SK-N-SH treated with all-trans-retinoic acid at 6 μM for 48 hours (cell line): ENCODE data around the gene CDX1.

Experiments used
- ATAC-seq: fragments of 200-7000 bp; cut with Tn5 transposase; 3 replicates; pipeline ENCODE4 v1.9.1; 2020; ENCODE audit warnings: mild to moderate bottlenecking, moderate library complexity
- ARNTL ChIP-seq: fragments of 450-650 bp; formaldehyde crosslinking; IDR thresholded peaks from 2 replicates; pipeline ENCODE4 v1.5.0; 2020; ENCODE audit warnings: low read depth, mild to moderate bottlenecking, moderate library complexity, borderline replicate concordance
- BACH2 ChIP-seq: fragments of 250-450 bp; sonication (Bioruptor Pico); IDR thresholded peaks from 2 replicates; pipeline ENCODE4 v1.9.0; 2021; ENCODE audit warnings: mild to moderate bottlenecking, borderline replicate concordance
- CREB5 ChIP-seq: fragments of 250-450 bp; sonication (Bioruptor Pico); IDR thresholded peaks from 2 replicates; pipeline ENCODE4 v1.5.1; 2020; ENCODE audit warnings: low read depth, mild to moderate bottlenecking, moderate library complexity
- CSDC2 ChIP-seq: fragments of 250-450 bp; sonication (Bioruptor Pico); IDR thresholded peaks from 2 replicates; pipeline ENCODE4 v1.5.0; 2020; ENCODE audit warnings: mild to moderate bottlenecking, moderate library complexity
- ESRRG ChIP-seq: fragments of 250-450 bp; sonication (Bioruptor Pico); IDR thresholded peaks from 2 replicates; pipeline ENCODE4 v1.6.1; 2021; ENCODE audit warnings: mild to moderate bottlenecking
- GLIS3 ChIP-seq: fragments of 250-450 bp; sonication (Bioruptor Pico); IDR thresholded peaks from 2 replicates; pipeline ENCODE4 v1.5.0; 2020; ENCODE audit warnings: mild to moderate bottlenecking, moderate library complexity
- ISL1 ChIP-seq: fragments of 250-450 bp; sonication (Bioruptor Pico); IDR thresholded peaks from 2 replicates; pipeline ENCODE4 v2.1.2; 2022; ENCODE audit warnings: mild to moderate bottlenecking, moderate library complexity
- OSR1 ChIP-seq: fragments of 250-450 bp; sonication (Bioruptor Pico); IDR thresholded peaks from 2 replicates; pipeline ENCODE4 v1.8.0; 2022; ENCODE audit warnings: moderate library complexity, mild to moderate bottlenecking, inconsistent platforms
- PPARA ChIP-seq: fragments of 250-450 bp; sonication (Bioruptor Pico); IDR thresholded peaks from 2 replicates; pipeline ENCODE4 v1.5.0; 2020; ENCODE audit warnings: mild to moderate bottlenecking, borderline replicate concordance
- SNAI2 ChIP-seq: fragments of 250-450 bp; sonication (Bioruptor Pico); IDR thresholded peaks from 2 replicates; pipeline ENCODE4 v1.5.0; 2020; ENCODE audit warnings: mild to moderate bottlenecking, moderate library complexity
- TCF4 ChIP-seq: fragments of 250-450 bp; sonication (Bioruptor Pico); IDR thresholded peaks from 2 replicates; pipeline ENCODE4 v1.8.0; 2021; ENCODE audit warnings: mild to moderate bottlenecking, moderate library complexity, borderline replicate concordance
- TOX ChIP-seq: fragments of 250-450 bp; sonication (Bioruptor Pico); IDR thresholded peaks from 2 replicates; pipeline ENCODE4 v1.8.0; 2021; ENCODE audit warnings: mild to moderate bottlenecking, moderate library complexity, borderline replicate concordance
- ZC3H10 ChIP-seq: fragments of 250-450 bp; sonication (Bioruptor Pico); IDR thresholded peaks from 2 replicates; pipeline ENCODE4 v1.5.1; 2021; ENCODE audit warnings: mild to moderate bottlenecking, moderate library complexity
- ZFP3 ChIP-seq: fragments of 250-450 bp; sonication (Bioruptor Pico); IDR thresholded peaks from 2 replicates; pipeline ENCODE4 v1.5.0; 2020; ENCODE audit warnings: mild to moderate bottlenecking, moderate library complexity
- ZNF565 ChIP-seq: fragments of 450-650 bp; formaldehyde crosslinking; conservative IDR thresholded peaks from 2 replicates; pipeline ENCODE4 v1.5.0; 2020; ENCODE audit warnings: low read depth, mild to moderate bottlenecking, moderate library complexity
- ZNF70 ChIP-seq: fragments of 450-650 bp; formaldehyde crosslinking; IDR thresholded peaks from 2 replicates; pipeline ENCODE4 v1.5.0; 2020; ENCODE audit warnings: mild to moderate bottlenecking, moderate library complexity
- ZNF8 ChIP-seq: fragments of 450-650 bp; formaldehyde crosslinking; IDR thresholded peaks from 2 replicates; pipeline ENCODE4 v1.5.0; 2020; ENCODE audit warnings: mild to moderate bottlenecking, moderate library complexity
- TF ChIP-seq, protein P1 (sequence below): fragments of 250-450 bp; sonication (Bioruptor Pico); IDR thresholded peaks from 2 replicates; pipeline ENCODE4 v1.5.0; 2020; ENCODE audit warnings: mild to moderate bottlenecking, moderate library complexity
- TF ChIP-seq, protein P2 (sequence below): fragments of 250-450 bp; sonication (Bioruptor Pico); IDR thresholded peaks from 2 replicates; pipeline ENCODE4 v1.8.0; 2021; ENCODE audit warnings: low read depth, mild to moderate bottlenecking, moderate library complexity, borderline replicate concordance
- TF ChIP-seq, protein P3 (sequence below): fragments of 250-450 bp; sonication (Bioruptor Pico); IDR thresholded peaks from 2 replicates; pipeline ENCODE4 v1.8.0; 2020; ENCODE audit warnings: mild to moderate bottlenecking, moderate library complexity, borderline replicate concordance
- TF ChIP-seq, protein P4 (sequence below): fragments of 250-450 bp; sonication (Bioruptor Pico); IDR thresholded peaks from 2 replicates; pipeline ENCODE4 v1.5.1; 2021; ENCODE audit warnings: mild to moderate bottlenecking, moderate library complexity

The CDX1 gene

DNA sequence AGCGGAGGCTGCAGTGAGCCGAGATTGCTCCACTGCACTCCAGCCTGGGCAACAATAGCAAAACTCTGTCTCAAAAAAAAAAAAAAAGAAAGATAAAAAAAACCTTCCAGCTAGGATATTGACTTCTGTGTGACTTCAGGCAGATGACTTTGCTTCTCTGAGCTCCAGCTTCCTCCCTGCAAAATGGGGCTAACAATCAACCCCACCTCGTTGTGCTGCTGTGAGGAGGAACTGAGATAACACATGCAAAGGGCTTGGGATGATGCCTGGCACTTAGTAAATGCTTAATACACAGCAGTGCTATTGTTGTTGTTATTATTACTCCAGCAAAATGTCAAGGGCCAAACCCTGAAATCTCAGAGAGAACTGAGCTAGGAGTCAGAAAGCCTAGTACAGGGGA lies 3.5 kb upstream of the CDX1 start (continued):
- TF ChIP-seq, protein P1, sequence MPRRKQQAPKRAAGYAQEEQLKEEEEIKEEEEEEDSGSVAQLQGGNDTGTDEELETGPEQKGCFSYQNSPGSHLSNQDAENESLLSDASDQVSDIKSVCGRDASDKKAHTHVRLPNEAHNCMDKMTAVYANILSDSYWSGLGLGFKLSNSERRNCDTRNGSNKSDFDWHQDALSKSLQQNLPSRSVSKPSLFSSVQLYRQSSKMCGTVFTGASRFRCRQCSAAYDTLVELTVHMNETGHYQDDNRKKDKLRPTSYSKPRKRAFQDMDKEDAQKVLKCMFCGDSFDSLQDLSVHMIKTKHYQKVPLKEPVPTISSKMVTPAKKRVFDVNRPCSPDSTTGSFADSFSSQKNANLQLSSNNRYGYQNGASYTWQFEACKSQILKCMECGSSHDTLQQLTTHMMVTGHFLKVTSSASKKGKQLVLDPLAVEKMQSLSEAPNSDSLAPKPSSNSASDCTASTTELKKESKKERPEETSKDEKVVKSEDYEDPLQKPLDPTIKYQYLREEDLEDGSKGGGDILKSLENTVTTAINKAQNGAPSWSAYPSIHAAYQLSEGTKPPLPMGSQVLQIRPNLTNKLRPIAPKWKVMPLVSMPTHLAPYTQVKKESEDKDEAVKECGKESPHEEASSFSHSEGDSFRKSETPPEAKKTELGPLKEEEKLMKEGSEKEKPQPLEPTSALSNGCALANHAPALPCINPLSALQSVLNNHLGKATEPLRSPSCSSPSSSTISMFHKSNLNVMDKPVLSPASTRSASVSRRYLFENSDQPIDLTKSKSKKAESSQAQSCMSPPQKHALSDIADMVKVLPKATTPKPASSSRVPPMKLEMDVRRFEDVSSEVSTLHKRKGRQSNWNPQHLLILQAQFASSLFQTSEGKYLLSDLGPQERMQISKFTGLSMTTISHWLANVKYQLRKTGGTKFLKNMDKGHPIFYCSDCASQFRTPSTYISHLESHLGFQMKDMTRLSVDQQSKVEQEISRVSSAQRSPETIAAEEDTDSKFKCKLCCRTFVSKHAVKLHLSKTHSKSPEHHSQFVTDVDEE, result no peak
- no peak for TF ChIP-seq TOX (CRISPR knock-in tag)
- TF ChIP-seq, protein P2, sequence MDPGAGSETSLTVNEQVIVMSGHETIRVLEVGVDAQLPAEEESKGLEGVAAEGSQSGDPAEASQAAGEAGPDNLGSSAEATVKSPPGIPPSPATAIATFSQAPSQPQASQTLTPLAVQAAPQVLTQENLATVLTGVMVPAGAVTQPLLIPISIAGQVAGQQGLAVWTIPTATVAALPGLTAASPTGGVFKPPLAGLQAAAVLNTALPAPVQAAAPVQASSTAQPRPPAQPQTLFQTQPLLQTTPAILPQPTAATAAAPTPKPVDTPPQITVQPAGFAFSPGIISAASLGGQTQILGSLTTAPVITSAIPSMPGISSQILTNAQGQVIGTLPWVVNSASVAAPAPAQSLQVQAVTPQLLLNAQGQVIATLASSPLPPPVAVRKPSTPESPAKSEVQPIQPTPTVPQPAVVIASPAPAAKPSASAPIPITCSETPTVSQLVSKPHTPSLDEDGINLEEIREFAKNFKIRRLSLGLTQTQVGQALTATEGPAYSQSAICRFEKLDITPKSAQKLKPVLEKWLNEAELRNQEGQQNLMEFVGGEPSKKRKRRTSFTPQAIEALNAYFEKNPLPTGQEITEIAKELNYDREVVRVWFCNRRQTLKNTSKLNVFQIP (CRISPR knock-in tag), result no peak
- TF ChIP-seq SNAI2, result no peak
- no peak for TF ChIP-seq ZNF70

DNA sequence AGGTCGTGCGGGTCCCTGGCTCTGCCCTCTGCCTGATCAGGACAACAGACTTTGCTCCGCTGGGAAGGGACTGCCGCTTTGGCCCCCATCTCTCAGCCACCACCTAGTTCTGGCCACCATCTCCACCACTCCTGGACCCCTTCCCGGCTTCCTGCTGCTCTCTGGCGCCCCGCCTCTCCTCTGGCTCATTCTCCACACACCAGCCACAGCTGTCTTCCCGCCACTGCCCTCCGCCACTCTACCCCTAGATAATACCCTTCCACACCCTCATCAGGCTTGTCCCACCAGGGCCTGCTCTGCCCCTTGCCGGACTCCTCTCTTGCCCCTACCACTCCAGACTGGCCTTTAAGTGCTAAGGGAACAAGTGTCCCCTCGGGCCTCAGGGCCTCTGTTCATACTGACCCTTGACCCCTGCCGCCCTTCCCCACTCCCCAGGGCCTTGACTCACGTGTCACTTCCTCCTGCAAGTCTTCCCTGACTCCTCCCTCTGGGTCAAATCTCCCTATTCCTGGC lies 3.0 kb upstream of the CDX1 start:
- TF ChIP-seq TOX (CRISPR knock-in tag) (no peak), PPARA (CRISPR knock-in tag) (no peak), GLIS3 (CRISPR knock-in tag) (no peak), ZNF8 (no peak), TCF4 (CRISPR knock-in tag) (no peak), ZNF70 (no peak), ZC3H10 (CRISPR knock-in tag) (no peak), CREB5 (CRISPR knock-in tag) (no peak), ZNF565 (CRISPR knock-in tag) (no peak), BACH2 (CRISPR knock-in tag) (no peak), SNAI2 (no peak), ARNTL (CRISPR knock-in tag) (no peak), ISL1 (CRISPR knock-in tag) (no peak), CSDC2 (no peak), ZFP3 (no peak), ESRRG (CRISPR knock-in tag) (no peak), OSR1 (CRISPR knock-in tag) (no peak)
- TF ChIP-seq, protein P1, result no peak
- TF ChIP-seq, protein P3, sequence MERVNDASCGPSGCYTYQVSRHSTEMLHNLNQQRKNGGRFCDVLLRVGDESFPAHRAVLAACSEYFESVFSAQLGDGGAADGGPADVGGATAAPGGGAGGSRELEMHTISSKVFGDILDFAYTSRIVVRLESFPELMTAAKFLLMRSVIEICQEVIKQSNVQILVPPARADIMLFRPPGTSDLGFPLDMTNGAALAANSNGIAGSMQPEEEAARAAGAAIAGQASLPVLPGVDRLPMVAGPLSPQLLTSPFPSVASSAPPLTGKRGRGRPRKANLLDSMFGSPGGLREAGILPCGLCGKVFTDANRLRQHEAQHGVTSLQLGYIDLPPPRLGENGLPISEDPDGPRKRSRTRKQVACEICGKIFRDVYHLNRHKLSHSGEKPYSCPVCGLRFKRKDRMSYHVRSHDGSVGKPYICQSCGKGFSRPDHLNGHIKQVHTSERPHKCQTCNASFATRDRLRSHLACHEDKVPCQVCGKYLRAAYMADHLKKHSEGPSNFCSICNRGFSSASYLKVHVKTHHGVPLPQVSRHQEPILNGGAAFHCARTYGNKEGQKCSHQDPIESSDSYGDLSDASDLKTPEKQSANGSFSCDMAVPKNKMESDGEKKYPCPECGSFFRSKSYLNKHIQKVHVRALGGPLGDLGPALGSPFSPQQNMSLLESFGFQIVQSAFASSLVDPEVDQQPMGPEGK (CRISPR knock-in tag), result no peak
- TF ChIP-seq, protein P4, sequence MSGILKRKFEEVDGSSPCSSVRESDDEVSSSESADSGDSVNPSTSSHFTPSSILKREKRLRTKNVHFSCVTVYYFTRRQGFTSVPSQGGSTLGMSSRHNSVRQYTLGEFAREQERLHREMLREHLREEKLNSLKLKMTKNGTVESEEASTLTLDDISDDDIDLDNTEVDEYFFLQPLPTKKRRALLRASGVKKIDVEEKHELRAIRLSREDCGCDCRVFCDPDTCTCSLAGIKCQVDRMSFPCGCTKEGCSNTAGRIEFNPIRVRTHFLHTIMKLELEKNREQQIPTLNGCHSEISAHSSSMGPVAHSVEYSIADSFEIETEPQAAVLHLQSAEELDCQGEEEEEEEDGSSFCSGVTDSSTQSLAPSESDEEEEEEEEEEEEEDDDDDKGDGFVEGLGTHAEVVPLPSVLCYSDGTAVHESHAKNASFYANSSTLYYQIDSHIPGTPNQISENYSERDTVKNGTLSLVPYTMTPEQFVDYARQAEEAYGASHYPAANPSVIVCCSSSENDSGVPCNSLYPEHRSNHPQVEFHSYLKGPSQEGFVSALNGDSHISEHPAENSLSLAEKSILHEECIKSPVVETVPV (CRISPR knock-in tag), result no peak
- ATAC-seq, result no peak
